ENCODE results near the gene CCDC74A. TPM values are rescaled to one million over a fixed set of nuclear protein-coding genes. Genes with fewer than 3 reads are reported as not detected.
A peak's percentile ranks its signal among the peaks of the same experiment; 100 is the strongest.
"Not testable (repeated sequence)": the region's sequence is repeated elsewhere in the genome, so short reads cannot be mapped to it uniquely, and the experiment has no call there.

Gene CCDC74A
- 10 to 100 TPM; 14.5 to 19.0 (median 15.8) TPM for polyA plus RNA-seq (ENCODE audit: insufficient read length in 4 of 4)

GRCh38 chr2:131527131-131528001 lies at the start of gene CCDC74A:
Gene CCDC74A, plus strand, starts transcription at chr2:131527888. Its CDS starts 83 bp downstream, at chr2:131527971.
- peak in 3 of 4 donors; percentile 26 to 31 (median 30) for DNase-seq (ENCODE audit: low read depth in 4 of 4, low spot score in 3 of 4)

DNA sequence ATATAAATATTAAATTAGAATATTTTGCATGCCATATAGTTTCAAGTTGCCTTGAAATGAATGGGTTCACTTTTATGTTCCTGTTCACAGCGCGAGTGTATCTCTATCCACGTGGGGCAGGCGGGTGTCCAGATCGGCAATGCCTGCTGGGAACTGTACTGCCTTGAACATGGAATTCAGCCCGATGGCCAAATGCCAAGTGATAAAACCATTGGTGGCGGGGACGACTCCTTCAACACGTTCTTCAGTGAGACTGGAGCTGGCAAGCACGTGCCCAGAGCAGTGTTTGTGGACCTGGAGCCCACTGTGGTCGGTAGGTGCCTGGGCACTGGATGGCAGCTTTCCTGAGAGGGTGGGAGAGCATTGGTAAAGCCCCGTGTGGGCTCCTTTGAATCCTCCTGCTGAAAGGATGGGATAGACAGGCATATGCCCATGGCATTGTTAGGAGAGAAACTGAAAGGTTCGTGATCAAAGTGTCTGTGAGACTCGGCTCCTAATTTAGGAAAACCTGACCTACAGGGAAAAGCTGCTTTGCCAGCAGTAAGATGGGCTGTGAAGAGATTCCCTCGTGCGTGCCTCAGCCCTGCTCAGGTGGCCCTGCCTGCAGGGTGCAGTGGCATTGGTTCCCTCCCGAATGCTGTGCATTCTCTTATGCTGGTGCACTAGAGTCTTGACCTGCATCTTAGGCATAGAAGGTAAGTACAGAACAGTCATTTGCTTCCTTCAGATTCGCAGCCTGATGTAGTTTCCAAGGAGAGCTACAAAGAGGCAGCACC lies 49.4 kb upstream of the CCDC74A start:
- not testable (repeated sequence) for DNase-seq (ENCODE audit: low read depth in 4 of 4, low spot score in 3 of 4)

- DNase-seq (ENCODE audit: low read depth in 4 of 4, low spot score in 3 of 4), result not testable (repeated sequence)
These were observed 48.7 kb upstream of the CCDC74A start for GRCh38 chr2:131478850-131479461.

- not testable (repeated sequence) for DNase-seq (ENCODE audit: low read depth in 4 of 4, low spot score in 3 of 4)
These were observed 47.3 kb upstream of the CCDC74A start for GRCh38 chr2:131480351-131480750.

GRCh38 chr2:131482506-131483155 lies 45.1 kb upstream of the CCDC74A start:
- DNase-seq (ENCODE audit: low read depth in 4 of 4, low spot score in 3 of 4), result not testable (repeated sequence)

- not testable (repeated sequence) for DNase-seq (ENCODE audit: low read depth in 4 of 4, low spot score in 3 of 4)
These were observed 43.5 kb upstream of the CCDC74A start for GRCh38 chr2:131483981-131484820.

DNA sequence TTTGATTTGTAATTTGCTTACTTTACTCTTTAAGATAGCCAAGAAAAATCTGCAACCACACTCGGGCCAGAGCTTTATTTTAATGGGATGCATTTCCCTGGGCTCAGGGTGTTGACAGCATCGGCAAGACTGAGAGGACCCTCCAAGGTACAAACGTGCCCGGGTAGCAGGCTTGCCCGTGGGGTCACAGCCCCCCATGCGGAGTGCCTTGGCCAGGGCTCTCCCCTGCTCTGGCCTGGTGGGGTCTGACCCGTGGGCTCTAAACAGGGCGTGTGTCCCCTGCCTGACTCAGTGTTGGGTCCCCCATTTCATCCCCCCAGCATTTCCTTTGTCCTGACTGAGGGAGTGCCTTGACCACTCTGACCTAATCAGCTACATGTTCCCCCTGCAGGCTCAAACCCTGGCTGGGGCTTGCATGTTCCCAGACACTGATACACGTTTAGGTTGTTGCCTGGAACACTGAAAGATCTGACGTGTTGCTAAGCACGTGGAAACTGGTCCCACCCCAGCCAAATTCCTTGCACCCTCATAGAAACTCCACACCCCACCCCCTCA lies 42.7 kb upstream of the CCDC74A start:
- DNase-seq (ENCODE audit: low read depth in 4 of 4, low spot score in 3 of 4), result not testable (repeated sequence)

DNA sequence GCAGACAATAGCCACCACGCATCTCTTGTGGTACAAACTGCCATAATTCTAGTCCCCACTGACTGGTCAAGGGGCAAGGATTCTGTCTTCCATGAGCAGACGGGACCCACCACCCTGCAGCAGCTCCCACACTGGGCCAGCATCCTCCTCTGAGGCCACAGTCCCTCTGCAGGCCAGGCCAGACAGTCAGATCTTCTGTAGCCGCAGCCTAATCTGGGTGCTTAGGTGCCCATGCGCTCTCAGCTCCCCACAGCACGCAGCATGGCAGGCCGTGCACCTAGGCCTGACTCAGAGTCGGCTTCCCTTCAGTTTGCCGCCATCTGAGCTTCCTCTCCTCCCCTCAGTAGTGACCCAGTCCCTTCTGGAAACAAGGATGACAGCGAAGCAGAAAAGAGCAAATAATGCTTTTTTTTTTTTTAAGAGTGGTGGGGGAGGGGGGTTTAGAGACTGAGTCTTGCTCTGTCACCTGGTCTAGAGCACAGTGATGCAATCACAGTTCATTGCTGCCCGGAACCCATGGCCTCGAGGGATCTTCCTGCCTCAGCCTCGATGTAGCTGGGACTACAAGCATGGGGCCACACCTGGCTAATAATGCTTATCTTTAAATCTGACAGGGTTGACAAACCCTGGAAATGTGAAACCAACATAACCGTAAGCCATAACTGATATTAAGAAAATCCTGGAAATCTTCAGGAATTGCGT lies 41.3 kb upstream of the CCDC74A start:
- not testable (repeated sequence) for DNase-seq (ENCODE audit: low read depth in 4 of 4, low spot score in 3 of 4)

GRCh38 chr2:131488306-131489205 lies 39.1 kb upstream of the CCDC74A start:
- DNase-seq (ENCODE audit: low read depth in 4 of 4, low spot score in 3 of 4), result no peak

DNA sequence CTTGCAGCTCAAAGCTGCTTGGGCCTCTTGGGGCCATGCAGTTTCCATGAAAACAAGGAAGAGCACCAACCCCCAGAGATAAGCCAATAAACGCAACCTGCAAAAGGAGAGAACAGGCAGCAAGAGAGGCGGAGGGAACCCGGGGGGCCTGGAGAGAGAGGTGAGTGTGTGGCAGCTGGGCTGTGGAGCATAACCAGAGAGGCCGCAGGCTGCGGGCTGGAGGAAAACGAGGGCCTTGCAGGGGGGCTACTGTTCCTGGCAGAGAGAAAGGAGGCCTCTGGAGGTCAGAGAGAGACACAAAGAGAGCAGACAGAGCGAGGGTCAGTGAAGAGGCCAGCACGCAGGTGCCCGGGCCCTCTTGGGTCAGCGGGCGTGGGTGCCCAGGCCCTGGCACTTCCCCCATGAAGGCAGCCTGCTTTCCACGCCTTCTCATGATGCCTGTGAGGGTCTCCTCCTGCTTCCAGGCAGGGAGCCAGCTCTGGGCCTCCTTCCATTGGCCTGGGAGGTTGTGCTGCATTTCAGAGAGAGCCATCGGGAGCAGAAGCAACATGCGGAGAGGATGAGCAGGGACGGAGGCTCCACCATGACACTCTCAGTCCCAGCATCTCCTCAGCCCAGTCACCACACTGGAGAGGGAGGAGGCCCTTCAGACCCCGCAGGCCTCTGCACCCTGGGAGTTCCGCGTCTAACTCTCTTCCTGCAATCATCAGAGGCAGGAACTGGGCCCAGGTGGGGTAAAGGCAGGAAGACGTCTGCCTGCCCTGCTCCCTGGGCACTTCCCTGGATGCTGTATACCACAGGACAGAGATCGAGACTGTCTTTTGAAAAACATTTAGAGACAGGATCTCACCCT lies 36.8 kb upstream of the CCDC74A start:
- DNase-seq (ENCODE audit: low read depth in 4 of 4, low spot score in 3 of 4), result not testable (repeated sequence)

- not testable (repeated sequence) for DNase-seq (ENCODE audit: low read depth in 4 of 4, low spot score in 3 of 4)
These were observed 36.2 kb upstream of the CCDC74A start for GRCh38 chr2:131491469-131491836.

- DNase-seq (ENCODE audit: low read depth in 4 of 4, low spot score in 3 of 4), result not testable (repeated sequence)
These were observed 35.7 kb upstream of the CCDC74A start, which contains the start of gene MZT2A for GRCh38 chr2:131492015-131492417. Gene MZT2A, minus strand, starts transcription at chr2:131492397. Its CDS starts 21 bp downstream, at chr2:131492376.

DNA sequence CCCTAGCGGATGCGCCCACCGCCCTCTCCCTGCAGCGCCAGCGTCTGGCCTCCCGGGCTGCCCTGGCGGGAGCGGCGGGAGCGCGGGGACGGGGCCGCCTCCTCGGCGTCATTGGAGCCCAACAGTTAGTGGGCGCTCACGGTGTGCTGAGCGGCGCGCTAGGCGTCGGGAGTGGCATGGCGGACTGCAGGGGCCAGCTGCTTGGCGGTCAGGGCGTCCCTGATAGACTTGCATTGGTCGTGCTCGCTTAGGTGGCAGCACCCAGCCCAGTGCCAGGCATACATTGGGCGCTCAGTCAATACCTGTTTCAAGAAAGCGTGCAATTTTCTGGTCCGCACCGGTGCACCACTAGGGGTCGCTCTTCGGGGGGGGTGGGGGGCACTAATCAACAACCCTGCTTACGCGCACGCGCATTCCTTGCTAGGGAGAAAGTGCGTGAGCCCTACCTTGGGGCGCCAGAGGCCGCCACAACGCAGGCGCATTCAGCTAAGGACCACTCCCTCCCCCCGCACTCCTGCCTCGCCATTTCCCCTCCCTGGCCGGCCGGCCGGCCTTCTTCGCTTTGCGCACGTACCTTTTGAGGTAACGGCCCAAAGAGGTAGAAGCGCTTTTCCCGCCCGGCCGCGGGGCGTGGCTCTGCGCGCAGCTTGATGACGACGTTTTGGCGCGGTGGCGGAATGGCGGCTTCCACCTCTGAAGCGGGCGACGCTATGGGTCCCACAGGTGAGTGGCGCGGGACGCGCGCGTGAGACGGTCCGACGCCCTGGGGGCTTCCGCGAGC lies 35.1 kb upstream of the CCDC74A start:
- DNase-seq (ENCODE audit: low read depth in 4 of 4, low spot score in 3 of 4), result peak; percentile 86 to 93 (median 89)

DNA sequence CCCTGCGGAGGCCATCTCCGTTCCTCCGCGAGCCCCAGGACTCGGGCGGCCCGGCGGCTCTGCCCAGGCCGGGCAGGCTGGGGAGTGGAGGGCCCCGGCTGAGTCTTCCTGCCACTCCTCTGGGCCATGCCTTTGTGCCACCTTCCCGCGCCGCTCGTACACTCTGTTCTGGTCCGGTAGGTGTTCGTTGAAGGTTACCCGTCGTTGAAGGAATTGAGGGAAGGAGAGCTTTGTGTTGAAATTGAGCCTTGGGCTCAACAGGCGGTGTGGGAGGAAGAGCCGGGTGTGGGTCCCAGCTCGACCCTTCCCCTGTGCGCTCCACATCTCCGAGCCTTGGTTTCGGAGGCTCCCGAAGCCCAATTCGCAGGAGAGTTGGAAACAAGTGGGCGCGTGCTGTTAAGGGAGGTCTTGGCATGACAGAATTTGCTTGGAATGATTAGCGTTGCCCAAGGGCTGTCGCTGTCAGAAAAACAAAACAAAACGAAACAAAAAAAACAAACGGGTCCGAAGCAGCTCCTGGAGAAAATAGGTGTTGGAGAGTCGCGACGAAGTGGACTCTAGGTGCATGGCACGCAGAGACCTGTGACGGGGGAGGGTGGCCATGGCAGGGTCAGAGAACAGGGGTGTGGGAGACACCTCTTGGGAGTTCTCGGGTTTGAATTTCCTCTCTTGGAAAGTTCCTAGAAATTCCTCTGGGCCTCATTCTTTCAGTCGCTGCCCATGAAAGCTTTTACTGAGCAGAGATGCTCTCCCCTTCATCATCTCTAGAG lies 34.3 kb upstream of the CCDC74A start:
- no peak for DNase-seq (ENCODE audit: low read depth in 4 of 4, low spot score in 3 of 4)

DNA sequence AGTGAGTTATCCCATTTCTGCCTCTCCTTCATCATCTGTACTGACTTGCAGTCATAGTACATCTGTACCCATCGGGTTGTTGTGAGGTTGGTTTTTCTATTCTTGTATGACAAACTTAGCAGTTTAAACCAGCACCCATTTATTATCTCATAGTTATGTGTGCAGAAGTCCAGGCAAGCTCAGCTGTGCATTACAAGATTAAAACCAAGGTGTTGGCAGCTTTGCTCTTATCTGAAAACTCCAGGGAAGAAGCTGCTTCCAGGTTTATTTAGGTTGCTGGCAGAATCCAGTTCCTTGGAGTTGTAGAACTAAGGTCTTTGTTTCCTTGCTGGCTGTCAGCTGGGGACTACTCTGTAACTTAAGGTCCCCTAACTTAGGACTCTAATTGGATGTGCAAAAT lies 32.2 kb upstream of the CCDC74A start:
- not testable (repeated sequence) for DNase-seq (ENCODE audit: low read depth in 4 of 4, low spot score in 3 of 4)

All from right renal pelvis (tissue), 4 donors.